Esophagus muscularis mucosa (tissue), 4 donors: ENCODE results near the gene MT1E.

Experiments
- EP300 ChIP-seq: sonication (generic); formaldehyde crosslinking; IDR thresholded peaks from one replicate; pipeline ENCODE4 v1.6.1; 2017; ENCODE audit warnings: antibody characterized with exemption
- POLR2AphosphoS5 ChIP-seq, 2 donors: sonication (generic); formaldehyde crosslinking; IDR thresholded peaks; one replicate each; pipeline ENCODE4 v1.6.1; 2017; ENCODE audit warnings: antibody characterized with exemption in 2 of 2
- TF ChIP-seq, protein P1 (sequence below), 3 experiments: fragments of 200-600 bp in 2 of 3; fragments of 450-650 bp in 1 of 3; sonication (generic) in 2 of 3; IDR thresholded peaks; one replicate each; pipeline ENCODE4 v1.5.1; 2017 to 2019; ENCODE audit warnings: antibody characterized with exemption in 3 of 3, mild to moderate bottlenecking in 2 of 3, moderate library complexity in 1 of 3

DNA sequence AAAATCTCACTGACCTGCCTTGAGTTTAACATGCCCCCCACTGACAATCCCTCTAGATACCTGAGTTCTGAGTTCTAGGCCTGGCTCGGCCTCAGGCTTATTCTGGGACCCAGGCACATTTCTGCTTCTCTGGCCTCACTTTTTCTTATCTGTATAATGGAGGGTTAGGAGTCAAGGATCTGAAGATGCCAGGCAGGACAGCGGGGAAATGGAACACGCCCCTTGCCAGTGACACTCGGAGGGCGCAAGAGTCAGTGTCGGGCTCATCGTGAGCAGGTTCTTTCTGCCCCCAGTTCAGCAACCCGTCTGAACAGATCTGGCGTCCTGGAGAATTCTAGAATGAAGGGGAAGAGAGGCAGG lies 36.8 kb upstream of the MT1E start:
- TF ChIP-seq, protein P1, sequence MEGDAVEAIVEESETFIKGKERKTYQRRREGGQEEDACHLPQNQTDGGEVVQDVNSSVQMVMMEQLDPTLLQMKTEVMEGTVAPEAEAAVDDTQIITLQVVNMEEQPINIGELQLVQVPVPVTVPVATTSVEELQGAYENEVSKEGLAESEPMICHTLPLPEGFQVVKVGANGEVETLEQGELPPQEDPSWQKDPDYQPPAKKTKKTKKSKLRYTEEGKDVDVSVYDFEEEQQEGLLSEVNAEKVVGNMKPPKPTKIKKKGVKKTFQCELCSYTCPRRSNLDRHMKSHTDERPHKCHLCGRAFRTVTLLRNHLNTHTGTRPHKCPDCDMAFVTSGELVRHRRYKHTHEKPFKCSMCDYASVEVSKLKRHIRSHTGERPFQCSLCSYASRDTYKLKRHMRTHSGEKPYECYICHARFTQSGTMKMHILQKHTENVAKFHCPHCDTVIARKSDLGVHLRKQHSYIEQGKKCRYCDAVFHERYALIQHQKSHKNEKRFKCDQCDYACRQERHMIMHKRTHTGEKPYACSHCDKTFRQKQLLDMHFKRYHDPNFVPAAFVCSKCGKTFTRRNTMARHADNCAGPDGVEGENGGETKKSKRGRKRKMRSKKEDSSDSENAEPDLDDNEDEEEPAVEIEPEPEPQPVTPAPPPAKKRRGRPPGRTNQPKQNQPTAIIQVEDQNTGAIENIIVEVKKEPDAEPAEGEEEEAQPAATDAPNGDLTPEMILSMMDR (IDR thresholded peaks at IDR 0.05): no peak
- TF ChIP-seq EP300 (no peak), POLR2AphosphoS5 (IDR thresholded peaks at IDR 0.05) (no peak)
